ENCODE data around the gene RECK. TPM values are rescaled to one million over a fixed set of nuclear protein-coding genes. Genes with fewer than 3 reads are reported as not detected.

RECK gene
- total RNA-seq, 1 donor from 2014 or later: 22.0 TPM

DNA sequence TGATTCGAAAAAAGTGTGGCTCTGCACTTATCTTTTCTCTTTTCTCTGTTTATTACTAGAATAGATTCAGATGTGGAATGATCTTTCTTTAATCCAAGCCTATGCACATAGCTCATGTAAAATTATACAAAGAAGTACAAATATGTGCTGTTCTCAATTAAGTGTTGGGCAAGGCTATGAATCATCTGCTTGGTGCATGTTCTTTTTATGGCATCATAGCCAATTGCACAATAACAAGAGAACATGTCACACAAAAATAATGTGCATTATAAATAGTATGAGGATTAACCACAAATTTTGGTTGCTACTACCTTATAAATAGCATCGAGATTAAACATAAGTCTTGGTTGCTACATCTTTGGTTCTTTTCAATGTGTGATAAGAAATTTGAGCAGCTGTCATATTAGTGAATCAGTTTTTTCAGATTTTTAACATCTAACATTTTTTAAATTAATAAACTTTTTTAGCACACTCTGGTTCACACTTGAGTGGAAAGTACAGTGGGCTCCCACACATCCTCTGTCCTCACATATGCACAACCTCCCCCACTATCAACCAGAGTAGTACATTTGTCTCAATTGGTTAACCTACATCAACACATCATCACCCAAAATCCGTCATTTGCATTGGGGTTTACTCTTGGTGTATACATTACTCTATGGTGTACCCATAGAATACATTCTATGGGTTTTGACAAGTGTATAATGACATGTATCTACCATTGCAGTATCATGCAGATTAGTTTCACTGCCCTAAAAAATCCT, 6.8 kb upstream of the RECK start:
- no peak for DNase-seq

DNA sequence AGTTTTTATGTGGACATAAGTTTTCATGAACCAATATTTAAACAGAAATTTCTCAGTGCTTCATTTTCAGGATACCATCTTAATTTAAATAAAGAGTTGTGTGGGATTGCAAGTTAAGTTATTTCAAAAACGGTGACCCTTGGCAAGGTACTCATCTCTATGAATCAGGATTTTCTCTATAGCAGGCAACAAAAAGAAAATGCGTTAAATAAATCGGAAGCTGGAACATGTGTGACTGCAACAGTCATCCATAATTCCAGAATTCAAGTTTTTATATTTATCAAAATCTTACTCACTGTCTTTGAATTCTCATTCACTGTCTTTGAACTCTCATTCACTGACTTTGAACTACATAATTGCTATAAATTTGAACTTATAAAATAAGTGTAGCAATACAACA, 5.8 kb upstream of the RECK start:
- DNase-seq: no peak

DNA sequence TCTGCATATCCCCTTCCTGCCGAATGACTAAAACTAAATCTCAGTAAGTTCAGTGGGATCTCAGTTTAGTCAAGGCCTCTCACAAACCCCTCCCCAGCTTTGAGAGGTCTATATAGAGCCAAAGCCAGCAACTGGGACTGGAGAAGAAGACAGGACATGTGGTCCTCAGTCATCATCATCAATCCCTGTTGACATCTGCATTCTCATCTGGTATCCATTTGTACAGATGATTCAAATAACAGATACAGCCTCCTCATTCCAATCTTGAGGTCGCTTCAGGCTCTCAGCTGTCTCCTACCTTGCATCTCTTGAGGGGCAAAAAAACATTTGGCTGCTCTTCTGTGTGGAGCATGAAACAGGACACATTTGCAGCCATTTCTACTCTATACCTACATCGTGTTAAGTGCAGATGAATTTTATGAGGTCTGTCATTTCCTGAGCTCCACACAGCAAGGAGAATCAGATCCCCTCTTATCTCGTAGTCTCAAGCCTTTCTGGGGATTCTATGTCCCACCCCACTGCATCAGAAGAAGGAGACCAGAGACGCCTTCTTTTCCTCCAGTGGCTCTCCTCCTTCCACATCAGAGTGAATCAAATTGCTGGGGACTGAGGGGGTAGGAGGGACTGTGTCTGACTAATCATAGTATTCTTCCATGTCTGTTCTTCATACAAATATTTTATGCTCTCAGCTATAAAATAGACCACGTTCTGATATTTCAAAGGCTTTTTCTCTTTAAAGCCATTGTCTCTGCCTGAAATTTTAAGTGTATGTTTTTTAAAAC, 4.7 kb upstream of the RECK start:
- DNase-seq: no peak

DNA sequence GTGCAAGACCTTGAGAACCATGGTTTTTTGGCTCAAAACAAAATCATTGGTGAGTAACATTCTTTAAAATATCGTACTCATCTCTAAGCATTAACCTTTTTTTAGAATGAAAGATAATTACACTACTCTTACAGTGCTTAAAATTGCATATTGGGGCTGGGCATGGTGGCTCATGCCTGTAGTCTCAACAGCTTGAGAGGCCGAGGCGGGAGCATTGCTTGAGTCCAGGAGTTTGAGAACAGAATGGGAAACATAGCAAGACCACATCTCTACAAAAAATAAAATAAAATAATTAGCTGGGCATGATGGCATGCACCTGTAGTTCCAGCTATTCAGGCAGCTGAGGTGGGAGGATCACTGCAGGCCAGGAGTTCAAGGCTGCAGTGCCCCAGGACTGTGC, 2.9 kb upstream of the RECK start:
- DNase-seq: no peak

DNA sequence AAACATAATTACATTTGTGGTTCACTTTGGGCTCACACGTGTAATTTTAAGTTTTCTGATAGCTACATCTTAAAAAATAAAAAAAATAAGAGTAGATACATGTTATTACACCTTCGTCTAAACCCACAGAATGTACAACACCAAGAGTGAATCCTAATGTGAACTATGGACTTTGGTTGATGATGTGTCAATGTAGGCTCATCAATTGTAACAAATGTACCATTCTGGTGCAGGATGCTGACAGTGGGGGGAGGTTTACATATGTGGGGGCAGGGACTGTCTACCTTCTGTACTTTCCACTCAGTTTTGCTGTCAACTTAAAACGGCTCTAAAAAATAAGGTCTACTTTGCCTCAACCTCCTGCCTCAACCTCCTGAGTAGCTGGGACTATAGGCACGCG, 2.5 kb upstream of the RECK start:
- no peak for DNase-seq

DNA sequence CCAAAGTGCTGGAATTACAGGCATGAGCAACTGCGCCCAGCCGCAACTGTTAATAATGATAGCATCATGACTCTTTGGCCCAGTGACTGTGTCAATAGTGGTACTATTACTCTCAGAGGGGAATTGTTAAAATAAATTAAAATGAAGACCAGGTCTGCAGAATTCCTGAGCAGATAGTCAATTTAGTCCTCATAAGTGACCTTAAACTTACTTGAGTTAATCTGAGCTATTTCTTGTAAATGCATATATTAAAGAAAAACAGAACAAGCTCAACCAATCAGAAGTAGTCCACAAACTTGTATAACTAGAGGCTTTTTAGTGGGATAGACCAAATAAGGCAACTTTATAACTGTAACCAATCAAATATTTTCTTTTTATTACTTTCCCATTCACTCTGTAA, 1.7 kb upstream of the RECK start:
- no peak for DNase-seq

DNA sequence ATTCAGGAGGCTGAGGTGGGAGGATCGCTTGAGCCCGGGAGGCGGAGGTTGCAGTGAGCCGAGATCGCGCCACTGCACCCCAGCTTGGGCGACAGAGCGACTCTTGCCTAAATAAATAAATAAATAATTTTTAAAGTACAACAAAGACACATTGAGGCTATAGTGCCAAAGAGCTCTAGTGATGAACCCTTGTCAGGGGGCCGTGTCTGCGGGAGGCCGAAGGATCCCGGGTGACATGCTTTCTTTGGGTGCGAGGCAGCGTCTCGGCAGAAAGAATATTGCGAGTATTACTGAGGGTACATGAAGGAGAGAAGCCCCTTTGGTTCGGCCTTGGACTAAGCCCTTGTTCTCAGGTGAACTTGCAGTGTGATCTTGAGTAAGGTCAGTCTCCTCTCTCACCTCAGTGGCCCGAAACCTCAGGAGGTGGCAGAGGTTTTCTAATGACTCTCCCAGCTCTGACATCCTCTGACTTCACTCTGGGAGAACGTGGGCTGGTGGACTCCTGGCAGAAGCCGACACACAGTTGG, 397 bp upstream of the RECK start:
- DNase-seq: no peak

DNA sequence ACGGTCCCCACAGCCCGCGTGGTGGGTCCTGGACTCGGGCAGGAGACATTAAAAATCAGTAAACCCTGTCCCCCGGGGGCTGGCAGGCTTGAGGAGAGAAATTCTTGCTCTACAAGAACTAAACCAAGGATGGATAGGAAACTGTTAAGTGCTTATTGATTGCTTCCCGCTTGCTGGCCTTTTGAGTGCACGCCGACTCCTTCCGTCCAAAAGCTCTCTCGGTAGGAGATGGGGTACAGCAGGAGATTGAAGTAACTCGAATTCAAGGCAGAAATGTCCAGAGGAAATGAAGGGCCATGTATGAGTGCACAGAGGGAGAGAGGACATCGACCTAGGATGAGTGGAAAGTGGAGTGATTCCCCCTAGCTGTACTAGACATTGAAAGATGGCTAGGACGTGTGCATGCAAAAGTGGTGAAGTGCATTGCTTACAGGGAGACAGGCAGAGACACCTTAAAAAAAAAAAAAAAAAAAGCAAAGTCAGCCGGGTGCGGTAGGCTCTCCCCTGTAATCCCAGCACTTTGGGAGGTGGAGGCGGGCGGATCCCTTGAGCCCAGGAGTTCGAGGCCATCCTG, 923 bp downstream of the RECK start:
- peak; percentile 49 for DNase-seq

DNA sequence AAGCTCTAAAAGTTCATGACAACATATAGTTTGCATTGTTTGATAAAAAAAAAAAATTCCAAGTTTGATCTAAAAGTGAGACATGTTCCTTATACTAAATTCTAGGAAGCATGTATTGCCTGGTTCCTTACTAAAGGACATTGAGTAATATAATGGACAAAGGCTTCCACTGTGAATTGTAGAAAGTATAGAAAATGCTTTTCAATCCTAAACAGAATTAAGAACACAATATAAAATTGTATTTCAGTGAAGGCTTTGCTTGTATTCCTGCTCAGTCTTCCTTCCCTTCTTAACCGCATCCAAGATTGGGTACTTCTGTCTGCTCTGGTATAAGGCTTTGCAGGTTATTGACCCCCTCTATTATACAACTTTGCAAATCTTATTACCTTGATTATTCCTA, 2.4 kb downstream of the RECK start:
- DNase-seq: no peak

DNA sequence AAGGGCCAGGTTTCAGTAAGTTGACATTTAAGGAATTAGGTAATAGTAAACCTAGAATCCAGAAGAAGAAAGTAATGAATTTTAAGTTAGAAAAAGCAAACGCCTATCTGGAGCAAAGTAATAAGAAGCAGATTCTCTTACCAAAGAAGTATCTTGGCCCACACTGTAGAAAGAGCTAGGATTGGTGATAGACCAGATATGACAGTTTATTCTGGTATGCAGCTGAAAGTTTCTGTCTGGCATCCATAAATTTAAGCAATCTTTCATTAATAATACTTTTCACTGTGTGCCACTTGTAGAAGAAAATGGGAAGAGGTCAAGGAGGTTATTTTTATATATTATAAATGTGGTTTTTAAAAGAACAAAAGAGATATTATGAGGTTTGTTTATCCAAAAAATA, 3.0 kb downstream of the RECK start:
- DNase-seq: no peak

DNA sequence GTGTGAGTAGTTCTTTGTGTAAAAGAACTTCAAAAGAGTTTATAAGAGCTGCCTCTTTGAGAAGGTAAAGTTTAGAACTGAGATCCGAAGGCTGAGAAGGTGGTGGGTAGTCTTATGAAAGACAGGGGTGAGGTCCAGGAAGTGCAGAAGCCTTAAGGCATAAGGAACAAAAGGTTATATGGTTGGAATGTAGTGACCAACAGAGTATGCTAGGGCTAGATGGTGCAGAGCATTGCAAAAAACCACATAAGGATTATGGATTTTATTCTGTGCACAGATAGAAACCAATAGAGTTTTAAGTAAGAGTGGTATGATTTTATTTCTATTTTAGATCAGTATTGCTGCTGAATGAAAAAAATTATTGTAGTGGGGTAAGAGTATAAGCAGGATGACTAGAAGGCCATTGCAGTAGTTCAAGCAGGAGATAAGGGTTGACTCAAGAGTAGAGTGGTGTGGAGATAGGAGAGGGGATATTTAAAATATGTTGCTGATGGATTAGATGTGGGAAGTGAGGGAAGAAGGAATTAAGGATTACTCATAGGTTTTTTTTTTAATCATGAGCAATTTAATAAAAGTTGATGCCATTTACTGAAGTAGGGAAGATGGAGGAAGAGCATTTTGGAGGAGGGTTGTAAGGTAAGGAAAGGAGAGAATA, 3.7 kb downstream of the RECK start:
- DNase-seq: no peak

DNA sequence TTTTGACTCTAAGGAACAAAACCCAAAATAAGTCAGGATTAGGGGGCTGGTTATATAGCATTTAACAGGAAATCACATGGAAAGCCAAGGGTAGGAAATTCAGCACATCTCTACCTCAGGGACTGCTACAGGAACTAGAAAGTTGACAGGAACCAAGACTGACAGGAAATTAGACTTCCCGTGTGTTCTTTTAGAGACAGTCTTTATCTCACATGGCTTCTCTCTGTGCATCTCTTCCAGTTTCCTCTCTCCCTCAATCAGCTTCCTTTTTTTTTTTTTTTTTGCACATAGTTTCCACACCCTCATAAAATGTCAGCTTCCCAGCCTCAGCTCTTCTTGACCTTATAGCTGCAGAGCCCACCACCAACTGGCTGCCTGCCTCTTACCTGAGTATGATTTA, 4.8 kb downstream of the RECK start:
- peak; percentile 13 for DNase-seq

DNA sequence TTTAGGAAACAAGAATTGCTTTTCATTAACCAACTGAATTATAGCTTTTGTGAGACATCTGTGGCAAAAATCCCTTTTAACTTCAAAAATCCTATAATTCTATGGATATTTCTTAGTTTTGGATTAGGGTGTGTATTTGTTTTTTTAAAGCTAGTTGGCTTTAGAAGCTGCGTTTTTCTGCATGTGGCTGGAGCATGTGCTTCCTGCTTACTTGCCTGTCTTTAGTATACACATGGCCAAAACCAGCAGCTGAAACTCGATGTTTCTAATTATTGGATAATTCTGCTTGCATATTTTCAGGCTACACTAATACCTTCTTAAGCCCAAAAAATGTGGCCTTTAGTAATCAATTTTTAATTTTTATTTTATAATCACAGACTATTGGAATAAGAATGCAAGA, 8.9 kb downstream of the RECK start:
- DNase-seq: no peak

DNA sequence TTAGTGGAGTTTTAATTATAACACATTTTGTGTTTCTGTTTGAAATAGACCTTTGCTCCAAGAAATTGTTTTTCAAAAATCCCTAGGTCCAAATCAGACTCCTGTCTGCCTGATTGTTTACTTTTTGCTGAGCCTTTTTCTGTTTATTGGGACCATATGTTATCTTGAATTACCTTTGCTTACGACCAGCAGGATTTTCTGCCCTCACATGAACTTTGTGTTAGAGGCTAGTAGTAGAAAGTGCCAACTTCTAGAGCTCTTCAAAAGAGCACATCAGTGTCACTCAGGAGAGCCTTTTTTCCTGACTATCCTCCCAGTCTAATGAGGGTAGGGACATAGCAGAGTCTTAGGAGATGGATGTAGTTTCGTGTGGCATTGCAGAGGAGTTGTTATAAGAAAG, 10.2 kb downstream of the RECK start:
- DNase-seq: no peak

DNA sequence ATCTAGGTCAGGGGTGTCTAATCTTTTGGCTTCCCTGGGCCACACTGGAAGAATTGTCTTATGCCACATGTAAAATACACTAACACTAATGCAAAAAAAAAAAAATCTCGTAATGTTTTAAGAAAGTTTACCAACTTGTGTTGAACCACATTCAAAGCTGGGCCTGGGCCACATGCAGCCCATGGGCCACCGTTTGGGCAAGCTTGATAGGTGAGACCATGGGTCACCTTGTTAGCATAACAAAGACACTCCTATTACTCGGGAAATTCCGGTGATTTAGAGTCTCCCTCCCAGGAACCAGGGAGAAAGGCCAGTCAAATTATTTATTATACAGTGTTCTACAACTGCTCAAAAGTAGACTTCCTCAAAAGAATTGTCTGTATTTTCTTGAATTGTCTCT, 12.7 kb downstream of the RECK start:
- DNase-seq: no peak

DNA sequence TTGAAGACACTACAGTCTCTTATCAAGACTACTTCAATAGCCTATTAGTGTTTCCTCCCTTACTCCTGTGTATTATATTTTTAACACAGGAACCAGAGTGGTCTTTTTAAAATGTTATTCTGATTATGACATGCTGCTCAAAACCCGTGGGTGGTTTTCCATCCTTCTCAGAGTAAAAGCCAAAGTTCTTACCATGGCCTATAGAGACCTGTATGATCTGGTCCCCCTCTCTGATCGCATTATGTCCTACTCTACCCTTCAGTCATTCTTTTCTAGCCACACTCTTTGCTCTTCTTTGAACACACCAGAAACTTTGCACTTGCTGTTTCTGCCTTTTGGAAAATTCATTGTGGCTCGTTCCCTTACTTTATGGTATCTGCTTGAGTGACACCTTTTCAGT, 13.8 kb downstream of the RECK start:
- no peak for DNase-seq

DNA sequence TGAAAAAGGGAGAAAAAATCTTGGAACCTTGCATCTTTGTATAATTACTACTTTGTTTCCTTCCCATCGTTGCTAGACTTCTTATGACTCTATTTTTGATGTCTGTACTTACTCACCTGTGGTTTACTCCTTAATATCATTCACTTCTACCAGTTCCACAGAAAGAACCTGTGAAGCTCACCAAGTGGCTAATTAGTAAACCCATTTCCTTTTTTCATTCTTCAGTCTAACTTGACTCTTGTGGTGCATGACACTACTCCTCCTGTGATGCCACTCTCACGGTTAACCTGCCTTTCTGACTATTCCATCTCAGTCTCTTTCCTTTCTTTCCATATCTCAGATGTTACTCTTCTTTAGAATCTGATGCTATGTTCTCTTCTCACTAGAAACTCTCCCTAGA, 14.6 kb downstream of the RECK start:
- no peak for DNase-seq

DNA sequence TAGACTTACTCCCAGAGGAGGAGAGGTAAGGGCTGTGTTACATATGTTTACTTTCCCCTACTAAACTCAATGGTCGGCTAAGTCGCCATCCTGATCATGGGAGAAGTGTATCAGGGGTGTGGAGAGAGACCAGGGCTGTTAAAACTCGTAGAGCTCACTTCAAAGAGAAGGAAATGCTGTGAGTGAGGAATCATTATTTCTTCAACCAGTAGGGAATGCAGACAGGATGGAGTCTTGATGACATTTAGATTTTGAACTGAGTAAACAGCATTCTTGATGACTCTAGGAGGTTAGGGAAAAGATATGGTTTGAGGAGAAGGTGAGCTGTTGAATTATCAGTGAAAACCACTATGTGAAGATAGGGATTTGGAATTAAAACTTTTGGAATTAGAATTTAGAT, 17.3 kb downstream of the RECK start:
- DNase-seq: peak; percentile 47

DNA sequence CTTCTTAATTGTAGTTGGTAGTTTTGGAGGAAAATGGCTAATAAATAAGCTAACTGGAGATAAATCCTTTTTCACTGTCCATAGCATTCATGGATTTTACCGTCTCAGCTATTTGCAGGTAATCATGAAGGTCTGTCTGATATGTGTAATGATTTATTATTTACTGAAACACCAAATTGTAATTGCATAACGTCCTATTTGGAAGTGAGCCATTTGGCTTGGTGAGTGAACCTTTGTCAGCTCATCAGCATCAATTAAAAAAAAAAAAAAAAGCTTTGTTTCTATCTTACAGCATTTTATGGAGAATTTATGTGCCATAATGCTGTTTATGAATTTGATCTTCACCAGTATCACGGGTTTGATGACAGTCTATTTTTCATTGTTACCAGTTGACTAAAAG, 20.2 kb downstream of the RECK start:
- peak; percentile 40 for DNase-seq

DNA sequence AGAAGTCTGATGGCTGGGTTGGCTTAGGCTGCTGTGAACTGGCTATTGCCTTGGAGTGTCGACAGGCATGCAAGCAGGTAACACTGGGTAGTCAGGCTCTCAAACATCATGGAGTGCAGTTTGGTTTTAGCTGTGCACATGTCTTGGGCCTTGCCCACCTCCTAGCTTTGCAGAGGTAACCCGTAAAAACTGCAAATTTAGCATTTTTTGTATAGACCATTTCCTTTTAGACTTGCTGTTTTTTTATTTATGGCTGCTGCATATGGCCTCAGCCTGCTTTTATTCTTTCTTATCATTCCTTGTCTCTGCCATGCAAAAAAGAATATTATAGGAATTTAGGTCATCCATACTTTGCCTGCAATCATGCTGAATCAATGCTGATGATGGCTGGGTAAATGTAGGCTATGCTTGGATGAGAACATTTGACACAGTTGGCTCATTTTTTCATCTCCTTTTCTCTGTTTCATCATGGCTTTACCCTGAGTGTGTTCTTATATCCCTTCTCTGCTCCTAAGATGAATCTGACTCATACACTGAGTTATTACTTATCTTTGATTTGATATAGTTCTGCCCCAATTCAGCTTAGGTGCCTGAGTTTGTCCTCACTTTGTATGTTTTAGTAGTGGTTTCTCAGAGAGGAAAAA, 27.2 kb downstream of the RECK start:
- no peak for DNase-seq

DNA sequence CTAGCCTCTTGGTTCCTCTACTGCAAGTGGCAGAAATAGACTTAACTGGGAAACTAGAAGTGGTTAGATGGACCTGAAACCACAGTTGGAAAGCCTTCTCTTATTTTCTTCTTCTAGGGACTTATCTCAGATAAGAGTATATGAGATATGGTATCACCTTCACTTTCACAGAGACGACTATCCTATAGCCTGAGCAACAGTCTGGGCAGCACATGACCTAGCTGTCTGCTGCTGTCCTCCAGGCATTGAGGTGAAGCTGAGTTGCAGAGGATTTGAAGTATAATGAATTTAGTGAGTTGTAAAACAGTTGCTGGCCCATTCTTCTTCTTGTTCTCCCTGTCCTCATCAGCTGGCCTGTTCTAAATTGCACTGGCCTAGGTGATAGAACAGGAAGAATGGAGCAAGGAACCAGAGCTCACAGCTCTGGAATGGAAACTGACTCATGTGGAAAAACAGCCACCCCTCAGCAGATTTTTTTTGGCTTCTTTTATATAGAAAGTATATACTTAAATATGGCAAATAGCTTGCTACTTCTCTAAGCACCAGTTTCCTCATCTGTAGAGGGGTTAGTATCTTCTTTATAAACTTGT, 27.8 kb downstream of the RECK start:
- DNase-seq: peak; percentile 38

DNA sequence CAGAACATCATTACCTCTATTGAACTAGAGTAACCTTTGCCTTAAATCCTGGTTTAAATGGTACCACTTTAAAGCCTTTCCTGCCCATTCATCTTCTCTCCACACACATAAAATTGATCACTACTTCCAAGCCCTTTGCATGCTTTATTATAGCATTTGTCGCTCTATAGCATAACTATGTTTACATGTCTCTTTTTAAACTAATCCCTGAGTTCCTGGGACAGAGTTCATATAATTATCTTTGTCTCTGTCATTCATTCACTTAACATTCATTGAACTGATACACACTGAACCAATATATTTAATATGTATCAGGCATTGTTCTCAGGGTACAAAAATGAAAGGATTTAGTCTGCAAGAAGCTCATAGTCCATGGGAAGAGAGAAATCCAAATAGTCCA, 37.3 kb downstream of the RECK start:
- DNase-seq: no peak

Measured in dermis blood vessel endothelial cell (primary cell).